HG03066 (cell line): ENCODE measurements around the gene KCNJ16.

Source experiments
- ATAC-seq: cut with Tn5 transposase; IDR thresholded peaks from one replicate; pipeline ENCODE4 v1.9.1; 2021; ENCODE audit warnings: low read depth; ENCODE audit not compliant: unreplicated experiment

The KCNJ16 gene

GRCh38 chr17:70067134-70067533 lies 7.9 kb upstream of the KCNJ16 start:
- no peak for ATAC-seq

- ATAC-seq, result no peak
Observed at GRCh38 chr17:70070305-70071027, 4.6 kb upstream of the KCNJ16 start.

- no peak for ATAC-seq
Observed at GRCh38 chr17:70071127-70071526, 3.9 kb upstream of the KCNJ16 start.

GRCh38 chr17:70071620-70072019 lies 3.4 kb upstream of the KCNJ16 start:
- ATAC-seq, result no peak

GRCh38 chr17:70072546-70073309 lies 2.3 kb upstream of the KCNJ16 start:
- ATAC-seq, result no peak

- ATAC-seq, result no peak
Observed at GRCh38 chr17:70073310-70073709, 1.7 kb upstream of the KCNJ16 start.

GRCh38 chr17:70073799-70074198 lies 1.2 kb upstream of the KCNJ16 start:
- ATAC-seq, result no peak

GRCh38 chr17:70074236-70074830 lies 692 bp upstream of the KCNJ16 start:
- ATAC-seq, result no peak

GRCh38 chr17:70076189-70076588 lies 1.2 kb downstream of the KCNJ16 start:
- no peak for ATAC-seq

- no peak for ATAC-seq
Observed at GRCh38 chr17:70076831-70077230, 1.8 kb downstream of the KCNJ16 start.

- no peak for ATAC-seq
Observed at GRCh38 chr17:70078549-70078948, 3.5 kb downstream of the KCNJ16 start.

GRCh38 chr17:70078994-70079531 lies 4.0 kb downstream of the KCNJ16 start:
- no peak for ATAC-seq

- ATAC-seq, result no peak
Observed at GRCh38 chr17:70080541-70081347, 5.7 kb downstream of the KCNJ16 start.

- no peak for ATAC-seq
Observed at GRCh38 chr17:70081885-70082284, 6.9 kb downstream of the KCNJ16 start.

- no peak for ATAC-seq
Observed at GRCh38 chr17:70084476-70084875, 9.5 kb downstream of the KCNJ16 start.

GRCh38 chr17:70086516-70086915 lies 11.5 kb downstream of the KCNJ16 start:
- no peak for ATAC-seq

GRCh38 chr17:70089513-70090148 lies 14.6 kb downstream of the KCNJ16 start:
- ATAC-seq, result no peak

GRCh38 chr17:70091005-70091568 lies 16.1 kb downstream of the KCNJ16 start:
- ATAC-seq, result no peak

GRCh38 chr17:70091696-70092095 lies 16.7 kb downstream of the KCNJ16 start:
- no peak for ATAC-seq

- ATAC-seq, result no peak
Observed at GRCh38 chr17:70093163-70093562, 18.1 kb downstream of the KCNJ16 start.
